Natural killer cell (primary cell): ENCODE results near the gene STRBP. TPM values are rescaled to one million over a fixed set of nuclear protein-coding genes. Genes with fewer than 3 reads are reported as not detected.
"Not testable (repeated sequence)": the region's sequence is repeated elsewhere in the genome, so short reads cannot be mapped to it uniquely, and the experiment has no call there.

Experiments
- ATAC-seq, 3 donors: fragments of 150-1000 bp in 2 of 3; fragments of 200-7000 bp in 1 of 3; cut with Tn5 transposase; 1 replicate in 1 of 3; 2 replicates in 2 of 3; pipeline ENCODE4 v1.10.0; 2021; ENCODE audit warnings: mild to moderate bottlenecking in 2 of 3, moderate library complexity in 2 of 3
- DNase-seq, 2 donors: peaks; one replicate each; pipeline versions ENCODE4 v3.0.0 to v3.0.0-alpha.2; 2013 to 2021; ENCODE audit warnings: mixed read lengths in 1 of 2
- H3K27ac ChIP-seq: one replicate; pipeline ENCODE4 v1.5.1; 2013; ENCODE audit warnings: mild to moderate bottlenecking, low read length
- H3K27me3 ChIP-seq: one replicate; pipeline ENCODE4 v1.6.1; 2013; ENCODE audit warnings: low read length; ENCODE audit not compliant: control insufficient read depth, insufficient read depth
- H3K36me3 ChIP-seq: one replicate; pipeline ENCODE4 v1.6.1; 2013; ENCODE audit warnings: low read length; ENCODE audit not compliant: control insufficient read depth, insufficient read depth
- H3K4me1 ChIP-seq: one replicate; pipeline ENCODE4 v1.6.1; 2013; ENCODE audit warnings: low read length; ENCODE audit not compliant: control insufficient read depth, insufficient read depth
- H3K4me3 ChIP-seq: one replicate; pipeline ENCODE4 v1.5.1; 2013; ENCODE audit warnings: low read length
- H3K9me3 ChIP-seq: one replicate; pipeline ENCODE4 v1.6.1; 2013; ENCODE audit warnings: low read length; ENCODE audit not compliant: control insufficient read depth, insufficient read depth
- H3K27ac Mint-ChIP-seq, 2 donors: one replicate each; pipeline ENCODE4 v1.8.0; 2022; ENCODE audit warnings: mild to moderate bottlenecking in 2 of 2, mixed read lengths in 2 of 2, moderate library complexity in 1 of 2
- H3K27me3 Mint-ChIP-seq, 2 donors: one replicate each; pipeline ENCODE4 v1.8.0; 2022; ENCODE audit warnings: low read depth in 2 of 2, mixed read lengths in 2 of 2
- H3K36me3 Mint-ChIP-seq: one replicate; pipeline ENCODE4 v1.8.0; 2022; ENCODE audit warnings: mixed read lengths
- H3K4me1 Mint-ChIP-seq, 2 donors: one replicate each; pipeline ENCODE4 v1.8.0; 2022; ENCODE audit warnings: mixed read lengths in 2 of 2
- H3K4me3 Mint-ChIP-seq: one replicate; pipeline ENCODE4 v1.8.0; 2022; ENCODE audit warnings: mild to moderate bottlenecking, moderate library complexity, mixed read lengths
- H3K9me3 Mint-ChIP-seq, 2 donors: one replicate each; pipeline ENCODE4 v1.8.0; 2022; ENCODE audit warnings: mixed read lengths in 2 of 2
- CTCF ChIP-seq: fragments of 200-600 bp; IDR thresholded peaks from one replicate; pipeline ENCODE4 v1.8.0; 2022; ENCODE audit warnings: antibody characterized with exemption
- WGBS: methylation state at CpG from one replicate; pipeline ENCODE4 v1.1.7; 2013; ENCODE audit warnings: missing lambda C conversion rate; ENCODE audit not compliant: insufficient coverage; 5-methylcytosine and 5-hydroxymethylcytosine counted together
- intact Hi-C: fragments of 100-400 bp; cut with micrococcal nuclease; formaldehyde crosslinking; loops from one replicate; pipeline ENCODE4 v1.14.2; 2022
- total RNA-seq, 4 donors: library from RNA; stranded (reverse); fragments of 120-200 nt in 1 of 4; gene quantifications; one replicate each; pipeline versions ENCODE4 v1.2.3 to v1.2.4, GENCODE V29; 2013 to 2022

STRBP gene
- total RNA-seq, 3 donors from 2014 or later (not counting 1 experiment from before 2014, with no cell fraction given): 6.0 to 8.3 (median 7.9) TPM

GRCh38 chr9:123251741-123252140 is 16.6 kb downstream of the STRBP start:
- H3K4me3 Mint-ChIP-seq: no peak overlapping the region

GRCh38 chr9:123251324-123251723 is 17.1 kb downstream of the STRBP start:
- 100% methylated on average over 1 of the region's 1 CpG for WGBS
- H3K4me1 Mint-ChIP-seq: peaks cover 4 to 6% of the 10 kb centered on the region in 2 donors
- H3K9me3 ChIP-seq: no peaks in the 10 kb centered on the region
- peaks cover 6 to 9% of the 10 kb centered on the region in 2 donors for H3K27me3 Mint-ChIP-seq
- DNase-seq (no peak), ATAC-seq (no peak)
- H3K4me1 ChIP-seq: no peaks in the 10 kb centered on the region
- no peak overlapping the region for H3K4me3 ChIP-seq
- H3K27me3 ChIP-seq: no peaks in the 10 kb centered on the region
- TF ChIP-seq CTCF: no peak
- no peak overlapping the region for H3K27ac Mint-ChIP-seq
- no peak overlapping the region for H3K4me3 Mint-ChIP-seq
- no peaks in the 10 kb centered on the region for H3K36me3 ChIP-seq
- H3K9me3 Mint-ChIP-seq: no peaks in the 10 kb centered on the region
- no peak overlapping the region for H3K27ac ChIP-seq
- no peaks in the 10 kb centered on the region for H3K36me3 Mint-ChIP-seq
- intact Hi-C loops: no loop called here

More at GRCh38 chr9:123251741-123252140, 16.6 kb downstream of the STRBP start:
- no peaks in the 10 kb centered on the region for H3K4me1 ChIP-seq
- no peak overlapping the region for H3K4me3 ChIP-seq
- Mint-ChIP-seq H3K27ac (no peak overlapping the region), H3K27me3 (peaks cover 6 to 9% of the 10 kb centered on the region in 2 donors), H3K9me3 (no peaks in the 10 kb centered on the region), H3K4me1 (peaks cover 0 to 6% of the 10 kb centered on the region in 2 donors), H3K36me3 (no peaks in the 10 kb centered on the region)
- ATAC-seq (no peak), DNase-seq (no peak)
- no peaks in the 10 kb centered on the region for H3K27me3 ChIP-seq
- no peak overlapping the region for H3K27ac ChIP-seq
- intact Hi-C loops: no loop called here
- no peak for TF ChIP-seq CTCF
- H3K36me3 ChIP-seq: no peaks in the 10 kb centered on the region
- 92% methylated on average over 1 of the region's 1 CpG for WGBS
- H3K9me3 ChIP-seq: no peaks in the 10 kb centered on the region

- Mint-ChIP-seq H3K4me1 (peaks cover 12 to 13% of the 10 kb centered on the region in 2 donors), H3K4me3 (no peak overlapping the region), H3K9me3 (no peaks in the 10 kb centered on the region), H3K27ac (no peak overlapping the region), H3K36me3 (no peaks in the 10 kb centered on the region), H3K27me3 (peaks cover 3 to 9% of the 10 kb centered on the region in 2 donors)
- H3K4me3 ChIP-seq: no peak overlapping the region
- H3K4me1 ChIP-seq: no peaks in the 10 kb centered on the region
- H3K36me3 ChIP-seq: no peaks in the 10 kb centered on the region
- H3K27ac ChIP-seq: no peak overlapping the region
- DNase-seq (no peak), ATAC-seq (no peak)
- intact Hi-C loops: no loop called here
- 80% methylated on average over 1 of the region's 1 CpG for WGBS
- no peaks in the 10 kb centered on the region for H3K27me3 ChIP-seq
- H3K9me3 ChIP-seq: no peaks in the 10 kb centered on the region
- no peak for TF ChIP-seq CTCF
These were observed 17.9 kb downstream of the STRBP start for GRCh38 chr9:123250504-123250903.

- H3K9me3 ChIP-seq, H3K4me1 ChIP-seq, H3K4me3 ChIP-seq, H3K27me3 Mint-ChIP-seq, H3K36me3 ChIP-seq, H3K27me3 ChIP-seq, H3K27ac Mint-ChIP-seq, H3K4me3 Mint-ChIP-seq, ATAC-seq, H3K36me3 Mint-ChIP-seq, H3K9me3 Mint-ChIP-seq, intact Hi-C loops, DNase-seq, H3K27ac ChIP-seq: not testable (repeated sequence)
- H3K4me1 Mint-ChIP-seq: peaks cover 13 to 15% of the 10 kb centered on the region in 2 donors
- WGBS: 72% methylated on average over 4 of the region's 4 CpGs
These were observed 19.2 kb downstream of the STRBP start for GRCh38 chr9:123249162-123249561.
